ENCODE measurements around the gene IFNGR1. TPM values are rescaled to one million over a fixed set of nuclear protein-coding genes. Genes with fewer than 3 reads are reported as not detected.
A peak's percentile ranks its signal among the peaks of the same experiment; 100 is the strongest.
"Not testable (repeated sequence)": the region's sequence is repeated elsewhere in the genome, so short reads cannot be mapped to it uniquely, and the experiment has no call there.

The IFNGR1 gene
- total RNA-seq, 2 experiments from 2014 or later: 27.7 to 29.0 TPM

GRCh38 chr6:137218473-137218916 lies 690 bp downstream of the IFNGR1 start:
- Mint-ChIP-seq H3K4me1 (ENCODE audit: low read depth) (peaks cover 45% of the 10 kb centered on the region), H3K27me3 (no peaks in the 10 kb centered on the region), H3K4me3 (peak overlapping the region; percentile 92), H3K9me3 (no peaks in the 10 kb centered on the region), H3K27ac (peak overlapping the region; percentile 97), H3K36me3 (peaks cover 7% of the 10 kb centered on the region)
- DNase-seq: peak; percentile 66
- ChIA-PET CTCF (interaction anchor here (0.8 to 1.6 kb wide), 5 partner anchors 51 to 371 kb away, joined by 3 to 7 read pairs (median 4); no protein-coding TSS in a partner anchor), POLR2A (interaction anchor here (0.6 to 1.3 kb wide), 5 partner anchors 9 to 652 kb away, joined by 3 to 5 read pairs (median 3); no protein-coding TSS in a partner anchor)
- intact Hi-C loops (cut with micrococcal nuclease): loop anchor here (1.0 to 5.0 kb wide), 4 partner anchors 16 to 116 kb away; no protein-coding TSS in a partner anchor

- Mint-ChIP-seq H3K9me3 (no peaks in the 10 kb centered on the region), H3K4me3 (peak overlapping the region; percentile 92), H3K36me3 (peaks cover 7% of the 10 kb centered on the region), H3K27ac (peak overlapping the region; percentile 97), H3K4me1 (ENCODE audit: low read depth) (peaks cover 49% of the 10 kb centered on the region), H3K27me3 (no peaks in the 10 kb centered on the region)
- ChIA-PET POLR2A (interaction anchor here (0.5 to 1.3 kb wide), 6 partner anchors 10 to 653 kb away, joined by 3 to 5 read pairs (median 3); no protein-coding TSS in a partner anchor), CTCF (interaction anchor here (0.8 to 1.6 kb wide), 6 partner anchors 50 to 372 kb away, joined by 3 to 7 read pairs (median 4); no protein-coding TSS in a partner anchor)
- no peak for DNase-seq
- intact Hi-C loops (cut with micrococcal nuclease): loop anchor here (1.0 to 5.0 kb wide), 4 partner anchors 16 to 116 kb away; no protein-coding TSS in a partner anchor
Measured at GRCh38 chr6:137217801-137218472, 1.2 kb downstream of the IFNGR1 start.

GRCh38 chr6:137216875-137217553 lies 2.2 kb downstream of the IFNGR1 start:
- POLR2A ChIA-PET: interaction anchor here (0.5 to 1.3 kb wide), 4 partner anchors 11 to 654 kb away, joined by 3 to 5 read pairs (median 3); no protein-coding TSS in a partner anchor
- no peak overlapping the region for H3K27ac Mint-ChIP-seq
- H3K4me1 Mint-ChIP-seq (ENCODE audit: low read depth): peaks cover 51% of the 10 kb centered on the region
- H3K4me3 Mint-ChIP-seq: peak overlapping the region; percentile 28
- H3K27me3 Mint-ChIP-seq: no peaks in the 10 kb centered on the region
- peaks cover 7% of the 10 kb centered on the region for H3K36me3 Mint-ChIP-seq
- H3K9me3 Mint-ChIP-seq: no peaks in the 10 kb centered on the region
- intact Hi-C loops (cut with micrococcal nuclease): loop anchor here (5.0 kb wide), 1 partner anchor 115 kb away; no protein-coding TSS in a partner anchor
- DNase-seq: no peak
- CTCF ChIA-PET: interaction anchor here (1.0 to 1.6 kb wide), 3 partner anchors 50 to 123 kb away, joined by 4 to 7 read pairs (median 4); no protein-coding TSS in a partner anchor

GRCh38 chr6:137216106-137216505 lies 3.1 kb downstream of the IFNGR1 start:
- intact Hi-C loops (cut with micrococcal nuclease): loop anchor here (5.0 kb wide), 1 partner anchor 114 kb away; no protein-coding TSS in a partner anchor
- no peak for DNase-seq
- Mint-ChIP-seq H3K4me1 (ENCODE audit: low read depth) (peaks cover 51% of the 10 kb centered on the region), H3K4me3 (no peak overlapping the region), H3K9me3 (no peaks in the 10 kb centered on the region), H3K36me3 (peaks cover 7% of the 10 kb centered on the region), H3K27ac (no peak overlapping the region), H3K27me3 (no peaks in the 10 kb centered on the region)
- ChIA-PET POLR2A (interaction anchor here (0.7 kb wide), 1 partner anchor 21 kb away, joined by 3 read pairs; no protein-coding TSS in a partner anchor), CTCF (no interaction called here)

- H3K4me3 Mint-ChIP-seq, POLR2A ChIA-PET, H3K27me3 Mint-ChIP-seq, H3K36me3 Mint-ChIP-seq, CTCF ChIA-PET, DNase-seq, H3K9me3 Mint-ChIP-seq, H3K27ac Mint-ChIP-seq: not testable (repeated sequence)
- intact Hi-C loops (cut with micrococcal nuclease): loop anchor here (5.0 kb wide), 1 partner anchor 113 kb away; no protein-coding TSS in a partner anchor
- H3K4me1 Mint-ChIP-seq (ENCODE audit: low read depth): peaks cover 49% of the 10 kb centered on the region
Measured at GRCh38 chr6:137215630-137216029, 3.6 kb downstream of the IFNGR1 start.

- H3K9me3 Mint-ChIP-seq: no peaks in the 10 kb centered on the region
- intact Hi-C loops (cut with micrococcal nuclease): loop anchor here (5.0 kb wide), 1 partner anchor 113 kb away; no protein-coding TSS in a partner anchor
- no peaks in the 10 kb centered on the region for H3K27me3 Mint-ChIP-seq
Measured at GRCh38 chr6:137214931-137215330, 4.3 kb downstream of the IFNGR1 start.

GRCh38 chr6:137213813-137214212 lies 5.4 kb downstream of the IFNGR1 start:
- Mint-ChIP-seq H3K27me3 (no peaks in the 10 kb centered on the region), H3K4me3 (no peak overlapping the region), H3K9me3 (peaks cover 2% of the 10 kb centered on the region), H3K4me1 (ENCODE audit: low read depth) (peaks cover 43% of the 10 kb centered on the region), H3K27ac (no peak overlapping the region), H3K36me3 (peaks cover 15% of the 10 kb centered on the region)
- DNase-seq: no peak
- intact Hi-C loops (cut with micrococcal nuclease): no loop called here
- ChIA-PET CTCF (no interaction called here), POLR2A (no interaction called here)

More at GRCh38 chr6:137214931-137215330, 4.3 kb downstream of the IFNGR1 start:
- Mint-ChIP-seq H3K27ac (no peak overlapping the region), H3K4me1 (ENCODE audit: low read depth) (peaks cover 43% of the 10 kb centered on the region), H3K4me3 (no peak overlapping the region), H3K36me3 (peaks cover 7% of the 10 kb centered on the region)
- DNase-seq: no peak
- ChIA-PET POLR2A (no interaction called here), CTCF (no interaction called here)

- H3K9me3 Mint-ChIP-seq: peaks cover 2% of the 10 kb centered on the region
- no peak overlapping the region for H3K27ac Mint-ChIP-seq
- ChIA-PET POLR2A (no interaction called here), CTCF (no interaction called here)
- peaks cover 12% of the 10 kb centered on the region for H3K36me3 Mint-ChIP-seq
- H3K4me3 Mint-ChIP-seq: no peak overlapping the region
- intact Hi-C loops (cut with micrococcal nuclease): no loop called here
- no peaks in the 10 kb centered on the region for H3K27me3 Mint-ChIP-seq
- peaks cover 43% of the 10 kb centered on the region for H3K4me1 Mint-ChIP-seq (ENCODE audit: low read depth)
- no peak for DNase-seq
Measured at GRCh38 chr6:137213331-137213740, 5.8 kb downstream of the IFNGR1 start.

- DNase-seq: no peak
- ChIA-PET CTCF (no interaction called here), POLR2A (no interaction called here)
- Mint-ChIP-seq H3K4me1 (ENCODE audit: low read depth) (peaks cover 33% of the 10 kb centered on the region), H3K27ac (no peak overlapping the region), H3K36me3 (peaks cover 20% of the 10 kb centered on the region), H3K9me3 (peaks cover 8% of the 10 kb centered on the region), H3K4me3 (no peak overlapping the region), H3K27me3 (no peaks in the 10 kb centered on the region)
- intact Hi-C loops (cut with micrococcal nuclease): no loop called here
Measured at GRCh38 chr6:137211910-137212309, 7.3 kb downstream of the IFNGR1 start.

GRCh38 chr6:137210903-137211302 lies 8.3 kb downstream of the IFNGR1 start:
- H3K4me1 Mint-ChIP-seq (ENCODE audit: low read depth): peaks cover 28% of the 10 kb centered on the region
- H3K4me3 Mint-ChIP-seq: no peak overlapping the region
- H3K27me3 Mint-ChIP-seq: no peaks in the 10 kb centered on the region
- no peak overlapping the region for H3K27ac Mint-ChIP-seq
- CTCF ChIA-PET: no interaction called here
- intact Hi-C loops (cut with micrococcal nuclease): no loop called here
- peaks cover 8% of the 10 kb centered on the region for H3K9me3 Mint-ChIP-seq
- POLR2A ChIA-PET: no interaction called here
- DNase-seq: no peak
- peaks cover 21% of the 10 kb centered on the region for H3K36me3 Mint-ChIP-seq

GRCh38 chr6:137208279-137208678 lies 10.9 kb downstream of the IFNGR1 start:
- Mint-ChIP-seq H3K27me3 (no peaks in the 10 kb centered on the region), H3K4me1 (ENCODE audit: low read depth) (peaks cover 11% of the 10 kb centered on the region), H3K36me3 (peaks cover 36% of the 10 kb centered on the region), H3K27ac (no peak overlapping the region), H3K9me3 (peaks cover 8% of the 10 kb centered on the region), H3K4me3 (no peak overlapping the region)
- POLR2A ChIA-PET: no interaction called here
- CTCF ChIA-PET: no interaction called here
- DNase-seq: no peak
- intact Hi-C loops (cut with micrococcal nuclease): no loop called here

- CTCF ChIA-PET; H3K27ac Mint-ChIP-seq; DNase-seq; H3K9me3 Mint-ChIP-seq; H3K4me3 Mint-ChIP-seq; intact Hi-C loops (cut with micrococcal nuclease); POLR2A ChIA-PET; H3K27me3 Mint-ChIP-seq; H3K4me1 Mint-ChIP-seq (ENCODE audit: low read depth): not testable (repeated sequence)
- peaks cover 37% of the 10 kb centered on the region for H3K36me3 Mint-ChIP-seq
Measured at GRCh38 chr6:137207457-137207856, 11.7 kb downstream of the IFNGR1 start.

All from activated CD4-positive, alpha-beta memory T cell treated with anti-CD3 and anti-CD28 coated beads for 36 hours (primary cell).